CD4-positive, alpha-beta T cell treated with Interleukin-15 for 4 hours (primary cell): Measurements from ENCODE around the gene ATF6B.
"Not testable (repeated sequence)": the region's sequence is repeated elsewhere in the genome, so short reads cannot be mapped to it uniquely, and the experiment has no call there.

ENCODE experiments used
- DNase-seq: peaks from one replicate; pipeline ENCODE4 v3.0.0-alpha.2; 2020; ENCODE audit warnings: low spot score

ATF6B gene

DNA sequence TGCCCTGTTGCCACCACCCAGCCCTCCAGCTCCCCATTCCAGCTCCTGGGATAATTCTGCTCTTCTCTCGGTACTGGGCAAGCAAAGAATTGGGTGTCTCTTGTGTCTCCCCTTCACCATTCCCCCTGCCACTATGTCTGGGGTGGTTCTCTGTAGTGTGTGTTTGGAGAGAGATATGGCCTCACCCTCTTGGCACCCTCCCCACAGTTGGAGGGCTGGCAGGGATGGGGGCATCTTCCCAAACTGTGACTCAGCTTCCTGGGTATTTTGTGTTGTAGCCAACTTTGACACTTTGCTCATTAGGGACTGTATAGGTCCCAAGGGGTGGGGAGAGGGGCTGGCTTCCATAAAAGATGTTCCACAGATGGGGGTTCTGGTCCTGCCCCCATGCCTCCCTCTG is 20.6 kb downstream of the ATF6B start:
- no peak for DNase-seq

DNA sequence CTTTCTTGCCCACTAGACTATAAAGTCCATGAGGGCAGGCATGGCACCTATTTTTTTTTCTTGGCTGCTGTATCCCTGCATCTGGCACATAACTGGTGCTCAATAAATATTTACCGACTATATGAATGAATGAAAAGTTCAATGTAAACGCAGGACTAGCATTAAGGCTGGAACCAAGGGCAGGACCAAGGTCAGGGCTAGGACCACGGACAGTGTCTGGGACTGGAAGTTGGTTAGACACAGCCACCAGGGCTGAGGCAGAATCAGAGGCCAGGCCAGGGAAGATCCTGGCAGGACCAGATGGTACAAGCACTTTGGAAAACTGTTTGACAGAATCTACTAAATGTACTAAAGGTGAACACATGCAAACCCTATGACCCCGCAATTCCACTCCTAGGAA is 22.6 kb downstream of the ATF6B start:
- no peak for DNase-seq

DNA sequence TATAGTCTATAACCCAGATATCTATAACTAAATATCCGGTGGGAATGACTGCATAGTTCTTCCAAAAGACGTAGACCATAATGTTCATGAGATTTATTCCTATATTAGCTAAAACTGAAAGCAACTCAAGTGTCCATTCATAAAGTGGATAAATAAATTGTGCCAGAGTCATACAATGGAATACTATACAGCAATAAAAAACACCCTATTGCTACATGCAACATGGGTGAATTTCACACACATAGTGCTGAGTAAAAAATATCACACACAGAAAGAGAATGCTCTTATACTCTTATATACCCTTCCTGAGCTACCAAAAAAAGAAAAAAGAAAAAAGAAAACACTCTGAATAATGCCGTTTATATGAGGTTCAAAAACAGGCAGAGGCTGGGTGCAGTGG is 25.8 kb downstream of the ATF6B start:
- no peak for DNase-seq

DNA sequence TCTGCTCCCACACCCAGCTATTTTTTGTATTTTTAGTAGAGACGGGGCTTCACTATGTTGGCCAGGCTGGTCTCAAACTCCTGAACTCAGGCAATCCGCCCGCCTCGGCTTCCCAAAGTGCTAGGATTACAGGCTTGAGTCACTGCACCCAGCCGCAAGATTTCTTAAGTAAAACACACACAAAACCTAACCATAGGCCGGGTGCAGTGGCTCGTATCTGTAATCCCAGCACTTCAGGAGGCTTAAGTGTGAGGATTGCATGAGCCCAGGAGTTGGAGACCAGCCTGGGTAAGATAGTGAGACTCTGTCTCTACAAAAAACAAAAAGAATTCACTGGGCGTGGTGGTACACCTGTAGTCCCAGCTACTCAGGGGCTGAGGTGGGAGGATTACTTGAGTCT is 27.8 kb downstream of the ATF6B start:
- DNase-seq = not testable (repeated sequence)

DNA sequence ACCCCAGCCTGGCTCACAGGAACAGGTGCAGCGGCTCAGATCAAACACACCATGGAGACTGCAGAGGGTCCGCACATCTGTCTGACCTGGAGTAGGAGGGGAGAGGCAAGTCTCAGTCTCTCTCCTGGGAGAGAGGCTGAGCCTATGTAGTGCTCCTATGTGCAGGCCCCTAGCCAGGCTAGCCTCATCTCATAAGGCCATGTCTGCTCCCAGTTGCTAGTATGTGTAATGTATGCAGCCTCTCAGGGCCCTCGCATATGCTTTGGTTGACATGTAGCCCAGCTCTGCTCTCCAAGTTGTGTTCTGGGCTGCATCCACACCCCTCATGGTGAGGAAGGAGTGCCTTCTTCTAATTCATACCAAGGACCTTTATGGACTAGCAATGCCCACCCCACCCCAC is 30.7 kb downstream of the ATF6B start:
- DNase-seq = no peak

DNA sequence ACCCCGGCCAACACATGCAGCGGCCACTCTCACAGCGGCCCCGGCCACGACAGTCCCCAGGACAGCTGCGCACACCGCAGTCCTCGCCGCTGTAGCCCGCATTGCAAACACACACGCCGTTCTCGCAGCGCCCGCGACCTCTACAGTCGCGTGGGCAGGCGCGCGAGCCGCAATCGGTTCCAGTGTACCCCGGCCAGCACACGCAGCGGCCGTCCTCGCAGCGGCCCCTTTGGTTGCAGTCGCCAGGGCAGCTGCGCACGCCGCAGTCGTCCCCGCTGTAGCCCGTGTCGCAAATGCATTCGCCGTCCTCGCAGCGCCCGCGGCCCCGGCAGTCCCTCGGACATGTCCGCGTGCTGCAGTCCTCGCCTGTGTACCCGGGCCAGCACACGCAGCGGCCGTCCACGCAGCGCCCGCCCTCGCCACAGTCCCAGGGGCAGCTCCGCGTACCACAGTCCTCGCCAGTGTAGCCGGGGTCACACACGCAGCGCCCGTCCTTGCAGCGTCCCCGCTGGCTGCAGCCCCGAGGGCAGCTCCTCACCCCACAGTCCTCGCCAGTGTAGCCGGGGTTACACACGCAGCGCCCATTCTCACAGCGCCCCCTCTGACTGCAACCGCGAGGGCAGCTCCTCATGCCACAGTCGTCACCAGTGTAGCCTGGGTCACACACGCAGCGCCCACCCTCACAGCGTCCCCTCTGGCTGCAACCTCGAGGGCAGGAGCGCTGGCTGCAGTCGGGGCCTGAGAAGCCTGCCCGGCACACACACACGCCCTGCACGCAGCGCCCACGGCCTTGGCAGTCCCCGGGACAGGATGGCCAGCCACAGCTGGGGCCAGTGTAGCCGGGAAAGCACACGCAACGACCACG is 31.4 kb downstream of the ATF6B start:
- DNase-seq = no peak

DNA sequence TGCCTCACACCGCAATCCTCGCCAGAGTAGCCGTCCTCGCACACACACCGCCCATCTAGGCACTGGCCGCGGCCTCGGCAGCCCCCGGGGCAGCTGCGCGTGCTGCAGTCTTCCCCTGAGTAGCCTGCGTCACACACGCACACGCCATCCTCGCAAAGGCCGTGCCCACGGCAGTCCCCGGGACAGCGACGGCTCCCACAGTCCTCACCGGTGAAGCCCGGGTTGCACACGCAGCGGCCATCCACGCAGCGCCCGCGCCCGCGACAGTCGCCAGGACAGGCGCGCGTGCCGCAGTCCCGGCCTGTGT is 32.0 kb downstream of the ATF6B start:
- DNase-seq = no peak

DNA sequence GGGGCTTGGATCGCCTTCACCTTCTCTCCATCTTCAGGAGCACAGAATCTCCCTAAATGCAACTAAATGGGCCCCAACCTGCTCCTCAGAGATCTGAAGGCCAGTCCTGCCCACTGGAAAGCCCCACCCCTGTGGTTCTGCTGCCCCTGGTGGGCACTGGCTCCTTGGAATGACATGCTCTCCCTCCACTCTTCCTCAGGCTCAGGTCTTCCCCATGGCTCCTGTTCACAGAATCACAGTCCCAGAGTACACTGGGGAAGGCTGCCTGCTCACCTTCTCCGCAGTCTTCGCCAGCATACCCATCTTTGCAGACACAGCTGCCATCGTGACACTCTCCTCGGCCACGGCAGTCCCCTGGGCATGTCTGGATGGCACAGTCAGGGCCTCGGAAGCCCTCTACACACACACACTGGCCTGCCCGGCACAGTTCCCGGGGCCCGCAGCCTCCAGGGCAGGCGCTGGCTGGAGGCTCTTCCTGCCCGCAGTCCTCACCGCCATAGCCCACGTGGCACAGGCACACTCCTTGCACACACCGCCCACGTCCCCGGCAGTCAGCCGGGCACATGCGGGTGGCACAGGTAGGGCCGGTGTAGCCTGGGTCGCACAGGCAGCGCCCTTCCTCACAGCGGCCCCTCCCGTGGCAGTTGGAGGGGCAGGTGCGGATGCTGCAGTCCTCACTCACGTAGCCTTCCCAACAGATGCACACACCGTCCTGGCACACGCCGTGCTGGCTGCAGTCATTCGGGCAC is 32.5 kb downstream of the ATF6B start:
- no peak for DNase-seq

DNA sequence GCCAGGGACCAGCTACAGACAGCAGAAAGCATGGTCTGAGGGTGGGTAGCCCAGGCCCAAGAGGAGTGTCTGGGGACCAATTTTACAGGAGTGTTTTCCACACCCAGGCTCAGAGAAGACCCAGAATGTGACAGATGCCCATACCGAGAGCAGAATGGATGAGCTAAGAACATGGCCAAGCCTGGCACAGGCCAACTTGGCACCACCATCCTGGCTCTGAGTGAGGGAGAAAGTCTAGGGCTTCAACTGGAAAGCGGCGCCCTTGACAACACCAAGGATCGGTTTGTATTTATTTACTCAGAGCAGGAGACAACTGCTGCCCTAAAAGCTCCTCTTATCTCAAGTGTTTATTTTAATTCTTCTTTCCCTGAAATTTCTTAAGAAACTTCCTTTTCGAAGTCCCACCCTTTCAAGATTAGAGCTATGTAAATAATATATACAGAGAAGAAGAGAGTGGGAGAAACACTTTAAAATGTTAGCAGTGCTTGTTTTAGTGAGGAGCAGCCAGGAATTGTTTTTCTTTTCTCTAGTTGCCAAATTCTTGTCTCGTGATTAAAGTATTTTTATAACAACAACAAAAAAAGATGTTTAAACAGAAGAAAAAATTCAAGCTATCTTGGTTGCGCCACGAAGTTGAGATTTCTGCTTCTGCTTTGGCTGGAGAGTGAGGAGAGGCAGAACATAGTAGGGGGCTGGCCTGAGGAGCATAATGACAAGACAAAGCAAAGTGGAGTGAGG is 35.1 kb downstream of the ATF6B start:
- DNase-seq = no peak

DNA sequence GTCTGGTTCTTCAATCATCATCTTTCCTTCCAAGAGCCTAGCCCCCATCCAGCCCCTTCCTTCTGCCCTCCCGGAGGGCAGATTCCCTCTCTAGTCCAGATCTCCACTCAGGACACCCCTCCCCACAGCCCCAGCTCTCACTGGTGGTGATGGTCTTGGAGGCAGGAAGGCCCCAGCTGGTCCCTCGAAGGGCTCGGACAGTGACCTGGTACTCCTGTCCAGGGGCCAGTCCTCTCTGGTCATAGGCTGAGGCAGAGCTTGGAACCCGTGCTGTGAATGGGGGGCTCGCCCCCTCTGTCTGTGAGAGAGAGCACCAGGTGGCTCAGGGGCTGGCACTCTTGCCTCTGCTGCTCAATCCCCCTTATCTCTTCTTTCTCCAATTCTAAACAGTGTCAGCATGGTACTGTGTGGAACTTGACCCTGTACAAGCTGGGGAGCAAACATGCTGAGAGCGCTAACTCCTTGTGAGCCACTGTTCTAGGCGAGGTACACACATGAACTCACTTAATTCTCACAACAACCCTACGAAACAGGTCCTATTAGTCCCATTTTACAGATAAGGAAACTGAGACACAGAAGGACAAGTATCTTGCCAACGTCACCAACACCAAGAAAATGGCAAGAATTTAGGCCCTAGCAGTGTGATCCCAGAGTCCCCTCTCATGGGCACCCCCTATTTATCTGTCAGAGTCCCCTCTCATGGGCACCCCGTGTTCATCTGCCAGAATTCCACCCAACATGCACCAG is 38.8 kb downstream of the ATF6B start:
- no peak for DNase-seq

DNA sequence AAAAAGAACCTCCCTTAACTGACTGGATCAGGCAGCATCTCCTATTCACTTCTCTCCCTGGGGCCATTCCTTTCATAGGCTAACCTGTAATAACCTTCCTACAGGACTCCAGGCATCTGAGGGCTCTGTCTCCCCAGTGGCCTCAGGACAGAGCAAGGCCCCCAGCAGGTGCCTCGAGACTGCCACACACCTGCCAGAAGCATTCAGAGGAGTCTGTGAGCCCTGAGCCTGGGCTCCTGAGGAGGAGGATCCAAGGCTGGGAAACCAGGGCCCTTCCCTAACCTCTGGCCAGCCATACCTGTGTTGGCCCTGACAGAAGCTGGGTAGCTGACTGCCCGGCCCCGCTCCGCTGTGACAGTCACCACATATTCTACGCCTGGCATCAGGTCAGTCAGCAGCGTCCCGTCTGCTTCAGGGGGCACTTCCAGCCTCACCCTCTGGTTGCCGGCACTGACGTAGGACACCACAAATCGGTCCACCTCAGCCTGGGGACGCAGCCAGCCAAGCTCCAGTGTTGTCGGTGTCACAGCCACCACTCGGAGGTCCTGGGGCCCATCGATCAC is 39.5 kb downstream of the ATF6B start:
- no peak for DNase-seq

DNA sequence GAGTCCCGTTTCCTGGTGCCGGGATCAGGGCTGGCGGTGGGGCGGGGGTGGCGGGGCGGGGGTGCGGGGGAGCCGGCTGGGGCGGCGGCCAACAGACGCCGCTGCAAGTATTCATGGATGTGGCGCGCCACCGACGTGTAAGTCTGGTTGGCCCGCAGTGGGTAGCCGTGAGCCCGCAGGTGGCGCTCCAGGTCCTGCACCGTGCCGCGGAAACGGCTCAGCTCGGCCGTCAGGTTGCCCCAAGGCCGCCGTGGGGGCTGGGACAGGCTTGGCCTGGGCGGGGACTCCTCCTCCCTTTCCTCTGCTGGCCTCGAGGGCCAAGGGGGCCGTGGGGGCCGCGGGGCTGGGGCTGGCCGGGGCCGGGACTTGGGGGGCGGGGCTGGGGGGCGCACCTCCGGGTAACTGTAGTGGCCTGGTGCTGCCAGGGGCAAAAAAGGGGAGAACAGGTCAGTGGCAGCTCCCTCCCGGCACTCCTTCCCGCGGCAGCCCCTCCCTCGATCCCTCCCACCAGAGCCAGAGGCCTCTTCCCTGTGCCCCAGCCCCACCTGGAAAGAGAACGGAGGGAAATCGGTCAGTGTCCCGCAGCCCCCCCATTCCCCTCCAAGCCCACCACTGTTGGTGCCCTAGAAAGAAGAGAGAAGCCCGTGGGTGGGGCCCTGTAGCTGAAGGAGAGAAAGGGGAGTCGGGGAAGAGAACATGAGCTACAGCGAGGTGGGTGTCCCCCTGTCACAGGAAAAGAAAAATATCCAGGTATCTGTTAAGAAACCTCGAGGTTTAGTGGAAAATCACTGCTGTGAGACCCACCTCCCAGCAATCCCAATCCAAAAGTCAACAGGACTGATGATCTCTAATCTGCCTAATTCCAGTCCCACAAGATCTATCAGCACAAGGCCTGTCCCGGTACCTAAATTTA is 40.2 kb downstream of the ATF6B start:
- peak; percentile 59 for DNase-seq

DNA sequence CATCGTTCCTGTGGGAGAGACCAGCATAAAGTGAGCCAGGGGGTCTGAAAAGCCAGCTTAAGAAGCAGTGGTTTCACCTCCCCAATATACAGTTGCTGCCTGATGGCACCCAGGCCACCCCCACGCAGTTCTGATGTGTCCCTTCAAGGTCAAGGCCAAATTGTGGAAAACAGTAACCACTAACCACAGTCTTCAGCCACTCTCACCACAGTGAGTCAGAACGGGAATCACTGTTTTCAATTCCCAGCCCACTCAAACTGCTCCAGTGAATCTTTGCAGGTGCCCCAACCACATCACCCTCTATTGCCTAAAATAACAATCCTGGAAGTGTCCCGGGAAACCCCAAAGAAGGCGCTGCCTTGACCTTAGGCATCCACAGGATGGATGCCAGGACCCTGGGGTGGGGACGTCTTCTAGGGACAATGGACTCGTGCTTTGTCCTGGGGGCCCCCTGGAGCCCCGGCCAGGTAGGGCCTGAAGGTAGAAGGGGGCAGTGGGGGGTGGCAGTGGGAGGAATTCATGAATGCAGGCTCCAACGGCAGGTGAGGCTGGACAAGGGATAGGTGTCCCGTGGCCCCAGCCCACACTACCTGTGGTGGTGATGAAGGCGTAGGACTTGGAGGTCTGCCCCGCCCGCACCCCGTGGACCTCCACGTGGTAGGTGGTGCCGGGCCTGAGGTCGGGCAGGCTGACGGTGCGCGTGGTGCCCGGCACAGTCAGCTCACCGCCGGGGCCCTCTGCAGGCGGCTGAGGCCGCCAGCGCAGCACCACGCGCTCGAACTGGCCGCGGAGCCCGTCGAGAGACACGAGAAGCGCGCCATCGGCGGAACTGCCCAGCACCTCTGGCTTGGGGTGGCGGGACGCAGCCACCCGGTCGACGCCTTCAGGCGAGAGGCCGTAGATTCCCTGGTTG is 41.1 kb downstream of the ATF6B start:
- DNase-seq = no peak

DNA sequence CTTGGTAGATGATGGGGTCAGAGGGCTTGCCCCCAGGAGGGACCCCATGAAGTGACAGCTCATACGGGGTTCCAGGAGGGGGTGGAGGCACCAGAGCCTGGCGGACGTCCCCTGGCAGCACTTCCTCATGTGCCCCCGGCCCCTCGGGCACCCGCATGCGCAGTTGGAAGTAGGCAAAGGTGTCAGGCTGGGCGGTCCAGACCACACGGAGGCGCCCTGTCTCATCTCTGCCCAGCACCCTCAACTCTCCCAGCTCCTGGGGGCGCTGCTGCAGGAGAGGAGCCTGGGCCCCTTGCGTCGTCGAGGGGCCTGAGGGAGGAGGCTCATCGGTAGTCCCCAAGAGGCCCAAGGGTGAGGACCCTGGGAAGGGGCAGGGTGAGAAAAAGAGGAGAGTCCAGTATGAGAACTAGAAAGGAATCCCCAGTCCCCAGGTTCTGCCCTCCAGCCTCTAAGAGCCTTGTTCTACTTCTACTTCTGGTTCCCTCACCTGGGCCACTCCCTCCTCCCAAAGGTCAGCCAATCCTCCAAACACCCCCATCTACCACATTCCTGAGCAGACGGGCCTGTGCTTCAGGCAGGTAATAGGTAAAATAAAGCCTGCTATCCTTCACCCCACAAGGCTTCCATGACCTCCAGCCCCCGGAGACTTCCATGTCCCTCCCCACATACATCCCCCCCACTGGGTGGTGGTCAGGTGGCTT is 42.1 kb downstream of the ATF6B start:
- DNase-seq = no peak

DNA sequence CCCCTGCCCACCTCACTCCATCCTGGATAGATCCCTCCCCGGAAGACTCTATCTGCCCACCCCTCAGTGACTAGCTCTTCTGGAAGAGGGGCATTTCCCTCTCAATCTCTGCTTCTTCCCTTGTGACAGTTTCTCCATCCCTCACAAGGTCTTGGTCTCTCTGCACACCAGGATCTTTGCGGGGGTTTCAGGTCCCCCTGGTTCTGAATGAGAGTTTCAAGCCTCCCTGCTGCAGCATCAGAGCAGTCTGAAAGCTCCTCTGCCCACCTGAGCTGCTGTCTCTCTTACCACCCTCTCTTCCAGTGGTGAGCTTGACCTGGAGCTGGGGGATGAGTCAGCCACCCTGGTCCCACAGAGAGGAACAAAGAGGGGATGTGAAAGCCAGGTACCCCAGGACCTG is 43.3 kb downstream of the ATF6B start:
- no peak for DNase-seq

DNA sequence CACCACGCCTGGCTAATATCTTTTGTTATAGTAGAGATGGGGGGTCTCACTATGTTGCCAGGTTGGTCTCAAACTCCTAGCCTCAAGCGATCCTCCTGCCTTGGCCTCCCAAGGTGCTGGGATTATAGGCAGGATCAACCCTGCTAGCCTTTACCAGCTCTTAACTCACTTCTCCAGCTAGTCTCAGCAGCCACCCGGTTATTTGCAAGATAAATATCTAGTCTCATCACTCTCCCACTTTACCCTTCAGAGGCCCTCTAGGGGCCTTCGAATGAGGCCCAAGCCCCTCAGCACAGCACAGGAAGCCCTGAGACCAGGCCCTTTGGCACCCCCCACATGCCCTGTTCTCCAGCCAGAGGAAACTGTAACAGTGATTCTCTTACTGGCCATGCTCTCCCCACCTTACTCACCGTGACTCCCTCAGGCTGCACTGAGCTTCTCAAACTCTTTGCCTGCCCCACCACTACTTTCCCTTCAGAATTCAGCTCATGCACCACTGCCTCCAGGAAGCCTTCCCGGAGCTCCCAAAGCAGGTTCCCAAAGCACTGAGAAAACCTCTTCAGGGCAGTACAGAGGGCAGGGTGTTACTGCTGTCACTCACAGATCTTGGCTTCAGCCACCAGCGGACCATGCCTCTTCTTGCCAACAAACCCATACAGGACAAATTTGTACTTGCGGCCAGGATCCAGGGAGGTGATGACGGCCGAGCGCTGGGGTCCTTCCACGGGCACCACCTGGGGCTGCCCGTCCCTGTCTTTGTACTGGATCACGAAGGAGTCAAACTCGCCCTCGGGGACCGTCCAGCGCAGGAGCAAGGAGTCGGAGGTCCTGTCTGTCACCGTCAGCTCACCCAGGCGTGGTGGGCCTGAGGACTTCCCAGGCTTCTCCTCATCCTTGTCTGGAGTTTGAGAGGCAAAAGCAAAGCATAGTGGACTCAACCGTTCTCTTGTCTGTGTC is 44.0 kb downstream of the ATF6B start:
- DNase-seq = no peak

DNA sequence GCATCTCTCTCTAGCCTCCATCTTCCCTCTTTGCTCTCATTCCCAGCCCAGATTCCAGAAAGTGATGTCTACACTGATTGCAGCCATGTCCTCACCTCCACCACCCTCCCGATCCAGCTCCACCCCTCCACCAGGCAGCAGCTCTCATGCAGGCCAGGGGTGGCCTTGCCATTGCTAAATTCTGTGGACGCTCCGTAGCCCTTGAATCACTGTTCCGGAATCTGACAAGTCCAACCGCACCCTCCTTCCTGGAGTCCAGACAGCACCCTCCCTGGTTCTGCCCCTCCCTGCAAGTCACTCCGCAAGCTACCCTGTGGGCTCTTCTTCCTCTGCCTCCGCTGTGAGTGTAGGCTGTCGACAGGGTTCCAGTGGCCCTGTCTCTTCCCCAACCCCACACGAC is 45.1 kb downstream of the ATF6B start:
- no peak for DNase-seq

DNA sequence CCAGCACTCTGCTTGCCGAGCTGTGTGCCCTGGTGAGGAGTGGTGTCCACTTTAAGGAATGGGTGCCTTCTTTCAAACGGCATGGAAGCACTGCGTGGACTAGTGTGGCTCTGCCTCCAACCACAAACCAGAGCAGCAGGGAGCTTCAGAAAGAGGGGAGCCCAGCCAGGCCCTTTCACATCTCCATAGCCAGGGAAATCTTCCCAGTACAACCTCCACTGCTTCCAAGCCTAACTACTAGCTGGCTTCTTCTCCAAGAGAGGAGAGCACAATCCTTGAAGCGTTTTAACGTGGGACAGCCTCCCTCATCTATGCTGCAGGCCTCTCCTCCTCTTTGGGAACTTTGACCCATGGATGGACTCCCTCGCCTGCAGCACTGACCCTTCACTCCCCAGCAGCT is 45.6 kb downstream of the ATF6B start:
- DNase-seq = no peak
